Ishikawa (cell line): Measurements from ENCODE around the gene CELSR1.

ENCODE experiments used
- CREB1 ChIP-seq: IDR thresholded peaks from 2 replicates; pipeline ENCODE4 v1.6.1; 2012; ENCODE audit warnings: low read depth
- EGR1 ChIP-seq: IDR thresholded peaks from 2 replicates; pipeline ENCODE4 v1.6.1; 2012
- EP300 ChIP-seq: IDR thresholded peaks from 2 replicates; pipeline ENCODE4 v1.6.1; 2012; ENCODE audit warnings: borderline replicate concordance
- FOXM1 ChIP-seq: IDR thresholded peaks from 2 replicates; pipeline ENCODE4 v1.6.1; 2012; ENCODE audit warnings: low read depth, borderline replicate concordance
- MAX ChIP-seq: IDR thresholded peaks from 2 replicates; pipeline ENCODE4 v1.6.1; 2012
- RAD21 ChIP-seq: IDR thresholded peaks from 2 replicates; pipeline ENCODE4 v1.6.1; 2012; ENCODE audit warnings: low read depth
- REST ChIP-seq: IDR thresholded peaks from 2 replicates; pipeline ENCODE4 v1.6.1; 2012; ENCODE audit warnings: low read depth, mild to moderate bottlenecking
- TAF1 ChIP-seq: IDR thresholded peaks from 2 replicates; pipeline ENCODE4 v1.6.1; 2012; ENCODE audit warnings: low read depth, mild to moderate bottlenecking
- TEAD4 ChIP-seq: IDR thresholded peaks from 2 replicates; pipeline ENCODE4 v1.6.1; 2012

- TF ChIP-seq FOXM1 = no peak
- no peak for TF ChIP-seq RAD21
- TF ChIP-seq TAF1 = no peak
- TF ChIP-seq MAX = no peak
- TF ChIP-seq EGR1 = no peak
- TF ChIP-seq EP300 = no peak
- TF ChIP-seq CREB1 = no peak
- TF ChIP-seq TEAD4 = no peak
- TF ChIP-seq REST = no peak
Measured at GRCh38 chr22:46479046-46479445, 58.4 kb downstream of the CELSR1 start.
